ENCODE data around the gene NAGLU. TPM values are rescaled to one million over a fixed set of nuclear protein-coding genes. Genes with fewer than 3 reads are reported as not detected.

Gene NAGLU
- polyA plus RNA-seq, 2 of the 4 experiments (the other 2 are of a cell fraction) = 17.8 to 34.5 TPM

- TF ChIP-seq ELK1 (IDR thresholded peaks at IDR 0.05; ENCODE audit: low read depth, low read length) (no peak), TFCP2L1 (CRISPR knock-in tag; IDR thresholded peaks at IDR 0.05) (no peak), ATOH8 (CRISPR knock-in tag; IDR thresholded peaks at IDR 0.05; ENCODE audit: low read depth) (no peak), CBX8 (IDR thresholded peaks at IDR 0.05) (no peak), JUNB (IDR thresholded peaks at IDR 0.05) (peak; percentile 12; the same call in 1 of the 2 replicates), FOXS1 (CRISPR knock-in tag; IDR thresholded peaks at IDR 0.05) (no peak), HDAC2 (IDR thresholded peaks at IDR 0.05) (no peak), HOXA7 (CRISPR knock-in tag; IDR thresholded peaks at IDR 0.05) (no peak), E2F6 (IDR thresholded peaks at IDR 0.05; ENCODE audit: borderline replicate concordance, low read depth) (0 out of 2 replicates have a peak, but pooled peaks have one; percentile 71), POLR2A (IDR thresholded peaks at IDR 0.05; ENCODE audit: low read length) (peak; percentile 54), MYC (IDR thresholded peaks at IDR 0.05; ENCODE audit: borderline replicate concordance, low read length) (no peak), RAD21 (conservative IDR thresholded peaks at IDR 0.05 in 1 of 2, IDR thresholded peaks at IDR 0.05 in 1 of 2) (no peak), HOXB13 (CRISPR knock-in tag; IDR thresholded peaks at IDR 0.05; ENCODE audit: low read depth) (no peak), POLR2AphosphoS2 (conservative IDR thresholded peaks at IDR 0.05; ENCODE audit: low read length) (no peak), FOSB (CRISPR knock-in tag; IDR thresholded peaks at IDR 0.05) (no peak), RFX5 (IDR thresholded peaks at IDR 0.05) (0 out of 2 replicates have a peak, but pooled peaks have one; percentile 16), ZFP36 (IDR thresholded peaks at IDR 0.05; ENCODE audit: borderline replicate concordance, partially characterized antibody) (no peak), HMGXB4 (CRISPR knock-in tag; IDR thresholded peaks at IDR 0.05; ENCODE audit: borderline replicate concordance) (no peak), NFE2L2 (conservative IDR thresholded peaks at IDR 0.05; ENCODE audit: low read length) (no peak), CHD4 (IDR thresholded peaks at IDR 0.05; ENCODE audit: borderline replicate concordance) (0 out of 2 replicates have a peak, but pooled peaks have one; percentile 75), USF2 (IDR thresholded peaks at IDR 0.05) (no peak)
Observed at GRCh38 chr17:42561897-42562387, 25.9 kb downstream of the NAGLU start, which contains the start of gene COASY (continued).

- 6% methylated on average over 42 of the region's 48 CpGs for WGBS (ENCODE audit: missing lambda C conversion rate)
- peaks cover 27% of the 10 kb centered on the region for H3K4me1 ChIP-seq
- peak overlapping the region; percentile 91 for H3K4me3 ChIP-seq
- FAIRE-seq = no peak
- no peaks in the 10 kb centered on the region for H3K9me3 ChIP-seq
- ChIA-PET CTCF (interaction anchor here (0.9 to 9.3 kb wide), 4 partner anchors 9 to 177 kb away, joined by 3 to 120 read pairs (median 5); partner anchors contain the start of gene PSMC3IP), POLR2A (interaction anchor here (1.3 kb wide), 1 partner anchor 15 kb away, joined by 3 read pairs; no protein-coding TSS in a partner anchor)
- peak; percentile 19 to 39; a peak in 4 of 6 replicates for ATAC-seq
- peak overlapping the region; percentile 91 to 97 for H3K27ac ChIP-seq
- peak overlapping the region; percentile 86 for H3K4me2 ChIP-seq
- peak in 1 of 2 experiments; percentile 66 for DNase-seq (ENCODE audit: low read depth in 1 of 2, low spot score in 1 of 2)
- TF ChIP-seq MYC (IDR thresholded peaks at IDR 0.05; ENCODE audit: borderline replicate concordance, low read length) (0 out of 2 replicates have a peak, but pooled peaks have one; percentile 21), CTCF (IDR thresholded peaks at IDR 0.05) (no peak), ELK1 (IDR thresholded peaks at IDR 0.05; ENCODE audit: low read depth, low read length) (no peak), MAZ (IDR thresholded peaks at IDR 0.05; ENCODE audit: borderline replicate concordance, low read depth, low read length) (no peak), CHD4 (IDR thresholded peaks at IDR 0.05; ENCODE audit: borderline replicate concordance) (no peak), KDM5A (IDR thresholded peaks at IDR 0.05) (peak; percentile 59; the same call in 1 of the 2 replicates), POLR2A (IDR thresholded peaks at IDR 0.05; ENCODE audit: low read length) (no peak), NPAS2 (CRISPR knock-in tag; IDR thresholded peaks at IDR 0.05; ENCODE audit: borderline replicate concordance) (no peak), E2F6 (IDR thresholded peaks at IDR 0.05; ENCODE audit: borderline replicate concordance, low read depth) (peak; percentile 14; the same call in 1 of the 2 replicates), EHF (CRISPR knock-in tag; IDR thresholded peaks at IDR 0.05) (no peak)
Observed at GRCh38 chr17:42562388-42563142, 26.5 kb downstream of the NAGLU start.

All from A549 (cell line).